NCI-H446 (cell line): ENCODE data around the gene KIF5C.

ENCODE experiments used
- DNase-seq, 2 experiments: peaks; one replicate each; lab custom pipeline; 2025; lab: John Stamatoyannopoulos, UW

KIF5C gene

GRCh38 chr2:148989882-148990493, 115.0 kb downstream of the KIF5C start:
- peak; percentile 36 to 73 for DNase-seq

GRCh38 chr2:148990968-148991367, 115.9 kb downstream of the KIF5C start:
- no peak for DNase-seq

- DNase-seq = no peak
These were observed 117.4 kb downstream of the KIF5C start for GRCh38 chr2:148992448-148992847.

- no peak for DNase-seq
These were observed 118.3 kb downstream of the KIF5C start for GRCh38 chr2:148993351-148993750.

GRCh38 chr2:148994341-148994740, 119.3 kb downstream of the KIF5C start:
- no peak for DNase-seq

- DNase-seq = no peak
These were observed 121.8 kb downstream of the KIF5C start for GRCh38 chr2:148996805-148997204.

GRCh38 chr2:148998165-148998830, 123.3 kb downstream of the KIF5C start:
- DNase-seq = peak in 1 of 2 experiments; percentile 75

GRCh38 chr2:148998831-148999200, 123.8 kb downstream of the KIF5C start:
- no peak for DNase-seq

GRCh38 chr2:148999451-148999921, 124.5 kb downstream of the KIF5C start:
- DNase-seq = no peak

- DNase-seq = no peak
These were observed 125.3 kb downstream of the KIF5C start for GRCh38 chr2:149000158-149000938.

- DNase-seq = peak in 1 of 2 experiments; percentile 55
These were observed 126.5 kb downstream of the KIF5C start for GRCh38 chr2:149001496-149001895.

GRCh38 chr2:149002378-149002890, 127.4 kb downstream of the KIF5C start:
- DNase-seq = no peak

- no peak for DNase-seq
These were observed 128.1 kb downstream of the KIF5C start for GRCh38 chr2:149002891-149003740.

- DNase-seq = no peak
These were observed 129.8 kb downstream of the KIF5C start for GRCh38 chr2:149004836-149005235.

- no peak for DNase-seq
These were observed 130.5 kb downstream of the KIF5C start for GRCh38 chr2:149005471-149006077.

GRCh38 chr2:149006883-149007543, 132.0 kb downstream of the KIF5C start:
- no peak for DNase-seq

- DNase-seq = no peak
These were observed 133.4 kb downstream of the KIF5C start for GRCh38 chr2:149008381-149008780.

GRCh38 chr2:149009576-149010461, 134.8 kb downstream of the KIF5C start:
- no peak for DNase-seq

GRCh38 chr2:149012545-149012944, 137.5 kb downstream of the KIF5C start:
- DNase-seq = no peak

- DNase-seq = no peak
These were observed 140.5 kb downstream of the KIF5C start for GRCh38 chr2:149015501-149015900.
